Measurements from ENCODE around the gene DGKB.
"Not testable (repeated sequence)": the region's sequence is repeated elsewhere in the genome, so short reads cannot be mapped to it uniquely, and the experiment has no call there.

Gene DGKB

DNA sequence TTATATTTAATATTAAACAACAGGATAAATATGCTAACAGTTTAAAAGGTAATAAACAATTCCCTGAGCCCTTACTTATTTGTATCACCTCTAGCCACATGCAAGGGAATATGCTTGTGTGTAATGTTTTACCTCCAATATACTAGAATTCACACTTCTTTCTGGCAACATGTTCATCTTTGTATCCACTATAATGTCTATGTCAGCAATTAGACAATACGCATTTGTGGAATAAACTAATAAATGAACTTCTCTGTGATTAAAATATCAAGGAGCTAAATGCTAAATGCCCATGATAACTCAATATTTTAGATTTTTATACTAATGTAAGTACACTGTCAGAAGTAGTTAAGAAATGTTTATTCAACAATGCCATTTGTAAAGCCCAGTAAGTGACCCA lies 350.5 kb downstream of the DGKB start:
- no peak for DNase-seq

- no peak for DNase-seq
Measured at GRCh38 chr7:14551310-14551709, 351.2 kb downstream of the DGKB start.

DNA sequence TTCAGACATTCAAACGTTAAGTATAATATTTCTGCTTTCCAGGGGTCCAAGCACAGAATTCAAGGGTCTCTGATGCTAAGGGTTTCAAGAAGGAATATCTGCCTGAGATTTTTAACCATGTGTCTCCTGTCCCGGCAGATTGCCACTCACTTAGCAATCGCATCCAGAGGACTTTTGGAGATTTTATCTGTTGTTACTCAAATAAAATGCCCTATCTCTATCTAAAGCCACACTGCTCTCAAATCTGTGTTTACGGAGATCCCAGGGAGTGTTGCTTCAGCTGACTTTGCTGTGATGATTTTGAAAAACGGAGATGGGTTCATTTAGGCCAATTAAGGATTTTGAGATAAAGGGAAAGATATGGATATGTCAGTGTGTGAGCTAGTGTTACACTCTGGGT lies 359.9 kb downstream of the DGKB start:
- DNase-seq, result no peak

DNA sequence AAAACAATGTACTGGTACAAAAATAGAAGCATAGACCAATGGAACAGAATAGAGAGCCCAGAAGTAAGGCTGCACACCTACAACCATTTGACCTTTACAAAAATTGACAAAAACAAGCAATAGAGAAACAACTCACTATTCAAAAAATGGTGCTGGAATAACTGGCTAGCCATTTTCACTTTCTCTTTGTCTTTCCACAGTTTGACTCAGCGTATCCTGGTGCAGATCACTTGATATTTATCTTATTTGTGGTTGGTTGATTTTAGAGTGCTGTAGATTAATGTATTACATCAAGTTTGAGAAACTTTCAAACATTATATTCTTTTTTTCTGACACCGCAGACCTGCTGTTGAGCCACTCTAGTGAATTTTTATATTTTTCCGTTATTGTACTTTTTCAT lies 381.4 kb downstream of the DGKB start:
- no peak for DNase-seq

- no peak for DNase-seq
Measured at GRCh38 chr7:14510268-14510667, 392.3 kb downstream of the DGKB start.

GRCh38 chr7:14507617-14508016 lies 394.9 kb downstream of the DGKB start:
- DNase-seq, result no peak

GRCh38 chr7:14505906-14506305 lies 396.6 kb downstream of the DGKB start:
- DNase-seq, result no peak

- DNase-seq, result no peak
Measured at GRCh38 chr7:14504134-14504533, 398.4 kb downstream of the DGKB start.

DNA sequence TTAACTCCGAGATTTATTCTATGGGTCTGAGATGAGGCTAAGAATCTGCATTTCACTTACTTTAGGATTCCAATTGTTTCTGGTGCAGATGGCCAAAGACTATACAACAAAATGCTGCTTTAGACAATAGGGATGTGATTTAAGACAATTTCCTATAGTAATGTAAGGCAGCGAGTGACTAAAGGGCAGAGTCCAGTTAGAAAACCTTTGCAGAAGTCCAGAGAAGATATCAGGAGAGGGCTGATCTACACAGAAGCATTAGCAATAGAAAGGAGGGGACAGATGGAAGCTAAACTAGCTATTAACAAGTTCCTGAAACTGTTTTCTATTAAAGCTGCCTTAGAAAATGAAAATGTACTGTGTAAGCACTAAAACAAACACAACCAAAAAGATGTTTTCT lies 398.9 kb downstream of the DGKB start:
- no peak for DNase-seq

DNA sequence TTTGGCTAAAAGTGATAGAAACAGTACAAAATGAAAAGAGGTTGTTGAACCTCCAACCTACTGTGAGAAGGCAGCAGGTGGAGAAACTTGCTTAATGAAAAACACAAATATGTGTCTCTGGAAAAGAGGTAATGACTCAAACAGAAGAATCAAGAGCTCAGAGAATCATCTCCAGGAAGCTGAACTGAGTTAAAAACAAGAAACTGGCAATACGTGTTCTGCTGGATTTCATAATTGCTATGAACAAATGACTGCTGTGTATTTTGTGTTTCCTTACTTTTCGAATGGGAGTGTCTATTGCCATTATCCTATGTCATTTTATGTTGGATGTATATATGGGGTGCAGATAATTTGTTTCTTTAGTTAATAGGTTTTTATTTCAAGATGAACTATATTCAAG lies 401.1 kb downstream of the DGKB start:
- DNase-seq, result no peak

DNA sequence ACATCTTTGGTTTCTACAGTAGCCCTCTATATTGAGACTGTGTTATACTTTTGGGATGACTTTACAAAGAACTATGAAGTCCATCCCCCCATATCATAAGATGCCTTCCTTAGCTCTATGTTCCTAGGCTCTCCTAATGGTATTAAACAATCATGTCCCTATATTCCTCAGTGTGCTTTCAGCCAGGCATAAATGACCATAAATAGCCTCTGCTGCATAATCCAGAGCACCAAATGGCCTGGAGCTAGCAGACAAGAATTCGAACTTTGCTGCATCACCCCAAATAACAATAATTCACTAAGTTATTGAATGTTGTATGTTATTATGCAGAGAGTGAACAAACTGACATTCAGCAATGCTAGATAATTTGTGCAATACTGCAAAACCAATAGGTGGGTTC lies 405.2 kb downstream of the DGKB start:
- no peak for DNase-seq

GRCh38 chr7:14495633-14496032 lies 406.9 kb downstream of the DGKB start:
- DNase-seq, result no peak

DNA sequence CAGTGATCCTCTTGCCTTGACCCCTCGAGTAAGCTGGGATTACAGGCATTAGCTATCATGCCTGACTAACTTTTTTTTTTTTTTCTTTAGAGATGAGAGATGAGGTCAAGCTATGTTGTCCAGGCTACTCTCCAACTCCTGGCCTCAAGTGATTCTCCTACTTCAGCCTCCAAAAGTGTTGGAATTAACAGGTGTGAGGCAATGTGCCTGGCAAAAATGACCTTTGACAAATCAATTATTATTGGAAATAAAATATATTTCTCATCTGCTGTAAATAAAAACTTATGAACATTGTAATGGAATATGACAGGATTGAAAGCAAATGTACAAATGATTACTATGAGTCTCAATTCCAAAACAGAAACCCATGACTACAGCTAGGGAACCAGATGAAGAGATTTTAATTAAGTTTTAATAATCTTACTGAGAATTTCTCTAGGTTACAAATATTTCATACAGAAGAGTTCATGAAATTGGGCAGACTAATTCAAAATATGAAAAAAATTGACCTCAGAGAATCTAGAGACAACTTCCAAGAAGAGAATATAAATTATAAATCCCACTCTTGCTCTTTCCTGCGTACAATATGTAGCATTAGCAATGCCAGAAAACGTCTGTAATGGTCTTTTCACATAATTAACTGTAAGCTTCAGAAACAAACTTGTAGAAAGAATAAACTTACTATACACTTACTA lies 414.7 kb downstream of the DGKB start:
- no peak for DNase-seq

DNA sequence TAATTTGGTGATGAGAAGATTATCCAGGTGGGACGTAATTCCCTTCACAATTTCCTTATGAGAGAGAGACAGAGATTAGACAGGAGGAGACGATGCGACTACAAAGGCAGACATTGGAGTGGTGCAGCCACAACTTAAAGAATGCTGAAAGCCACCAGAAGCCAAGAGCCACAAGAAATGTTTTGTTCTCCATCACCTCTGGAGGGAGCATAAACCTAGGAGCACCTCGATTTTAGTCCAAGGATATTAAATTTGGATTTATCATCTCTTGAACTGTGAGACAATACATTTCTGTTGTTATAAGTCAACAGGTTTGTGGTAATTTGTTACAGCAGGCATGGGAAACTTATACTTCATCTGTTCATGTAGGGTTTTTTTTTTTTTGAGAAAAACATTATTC lies 418.9 kb downstream of the DGKB start:
- DNase-seq, result no peak

DNA sequence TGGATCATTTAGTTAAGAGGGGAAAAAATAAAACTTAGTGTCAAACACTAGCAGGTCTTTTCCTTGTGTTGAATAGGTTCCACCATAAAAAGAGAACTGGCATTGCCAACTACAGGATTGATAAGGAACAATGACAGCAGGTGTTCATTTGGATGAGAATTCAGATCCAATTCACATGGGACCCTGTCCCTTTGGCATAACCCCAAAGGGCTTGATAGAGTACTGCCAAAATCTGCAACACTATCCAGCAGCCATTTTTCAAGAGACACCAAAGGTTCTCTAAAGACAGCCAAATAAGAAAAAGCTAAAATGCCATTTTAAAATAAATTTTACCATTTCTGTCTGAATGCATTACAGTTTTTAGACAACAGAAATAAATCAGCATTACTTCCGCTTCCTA lies 422.3 kb downstream of the DGKB start:
- DNase-seq, result no peak

DNA sequence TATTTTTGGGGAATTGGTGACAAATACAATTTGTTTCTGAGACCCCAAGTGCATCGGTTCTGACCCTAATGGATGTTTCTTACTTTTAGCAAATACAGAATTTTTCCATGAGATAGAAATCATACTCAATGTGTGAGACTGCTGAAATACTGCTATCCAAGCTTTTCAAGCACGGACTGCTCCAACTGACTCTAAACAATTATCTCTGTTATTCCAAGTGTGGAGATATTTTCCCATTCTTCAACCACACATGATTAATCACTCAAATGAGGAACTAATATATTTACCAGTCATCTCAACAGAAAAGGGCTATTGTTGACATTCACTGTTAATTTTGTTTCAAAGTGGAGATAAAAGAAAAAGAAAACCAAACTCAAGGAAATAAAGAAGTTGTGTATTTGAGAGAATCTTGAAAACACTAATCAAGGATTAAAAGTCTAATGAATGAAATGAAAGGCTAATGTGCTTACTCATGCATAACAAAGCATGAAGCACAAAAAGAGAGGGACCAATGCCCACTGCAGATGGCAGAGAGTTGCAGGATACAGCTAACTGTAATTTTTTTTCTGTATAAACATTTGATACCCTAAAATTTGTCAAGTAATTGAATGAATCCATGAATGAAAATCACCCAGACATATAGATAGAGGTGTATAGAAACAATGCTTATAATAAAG lies 423.6 kb downstream of the DGKB start:
- DNase-seq, result no peak

DNA sequence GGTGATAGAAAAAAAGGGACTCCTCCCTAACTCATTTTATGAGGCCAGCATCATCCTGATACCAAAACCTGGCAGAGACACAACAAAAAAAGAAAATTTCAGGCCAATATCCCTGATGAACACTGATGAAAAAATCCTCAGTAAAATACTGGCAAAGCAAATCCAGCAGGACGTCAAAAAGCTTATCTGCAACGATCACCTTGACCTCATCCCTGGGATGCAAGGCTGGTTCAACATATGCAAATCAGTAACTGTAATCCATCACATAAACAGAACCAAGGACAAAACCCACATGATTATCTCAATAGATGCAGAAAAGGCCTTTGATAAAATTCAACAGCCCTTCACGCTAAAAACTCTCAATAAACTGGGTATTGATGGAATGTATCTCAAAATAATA lies 440.8 kb downstream of the DGKB start:
- not testable (repeated sequence) for DNase-seq

GRCh38 chr7:14458846-14459245 lies 443.7 kb downstream of the DGKB start:
- not testable (repeated sequence) for DNase-seq

DNA sequence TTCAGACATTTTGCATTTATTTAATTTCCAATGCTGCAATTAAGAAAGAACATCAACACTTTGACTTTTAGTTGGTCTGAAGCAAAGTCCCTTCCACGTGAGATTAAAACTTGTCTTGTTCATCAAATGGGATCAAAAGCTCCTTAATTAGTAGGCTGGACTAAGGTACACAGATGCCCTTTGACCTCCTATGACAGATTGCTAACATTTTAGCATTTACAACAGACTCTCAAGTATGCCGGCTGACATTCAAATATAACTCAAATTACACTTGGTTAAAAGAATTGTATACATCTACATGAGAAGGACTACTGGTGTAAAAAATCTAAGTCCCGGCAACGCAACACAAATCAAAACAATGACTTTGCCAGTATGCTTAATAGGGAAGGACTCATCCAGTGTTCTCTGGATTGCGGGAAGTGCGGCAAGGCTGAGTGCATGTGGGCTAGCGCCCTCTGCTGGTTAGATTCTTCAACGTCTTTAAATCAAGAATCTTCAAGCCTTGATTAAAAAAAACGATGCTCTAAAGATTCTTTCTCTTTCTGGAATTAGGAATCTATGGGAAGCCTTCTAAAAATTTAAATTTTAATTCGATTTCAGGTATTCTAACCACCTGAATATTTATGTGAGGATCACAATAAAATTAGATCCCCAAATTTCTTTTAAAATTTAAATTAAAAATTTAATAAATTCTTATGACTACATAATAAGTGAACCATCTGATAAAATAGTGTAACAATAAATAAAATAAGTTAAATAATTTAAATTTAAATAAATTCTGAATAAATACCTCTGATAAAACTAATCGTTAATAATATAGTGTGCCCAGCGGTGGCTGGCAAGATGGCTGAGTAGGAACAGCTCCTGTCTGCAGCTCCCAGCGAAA lies 444.7 kb downstream of the DGKB start:
- peak; percentile 4 for DNase-seq

DNA sequence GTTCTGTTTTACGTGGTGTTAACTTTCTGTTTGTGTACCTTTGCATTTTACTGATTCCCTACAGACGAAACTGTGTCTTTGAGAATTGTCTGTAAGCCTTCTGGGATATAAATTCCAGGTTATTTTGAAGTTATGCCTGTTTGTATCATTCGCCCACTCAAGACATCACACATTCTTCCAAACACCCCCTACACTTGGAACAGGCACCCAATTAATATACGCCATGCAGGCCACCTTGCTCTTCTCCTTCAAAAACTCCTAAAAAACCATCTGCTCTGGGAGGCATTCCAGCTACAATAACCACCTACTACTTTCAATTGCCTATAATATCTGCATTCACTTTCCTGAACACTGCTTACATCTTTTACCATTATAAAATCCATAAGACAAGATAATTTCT lies 453.3 kb downstream of the DGKB start:
- no peak for DNase-seq

GRCh38 chr7:14446829-14447228 lies 455.7 kb downstream of the DGKB start:
- DNase-seq, result no peak

GRCh38 chr7:14446219-14446618 lies 456.3 kb downstream of the DGKB start:
- DNase-seq, result no peak

- no peak for DNase-seq
Measured at GRCh38 chr7:14438366-14438765, 464.2 kb downstream of the DGKB start.

- no peak for DNase-seq
Measured at GRCh38 chr7:14436878-14437277, 465.7 kb downstream of the DGKB start.
